ENCODE measurements around the gene HRH4.

DNA sequence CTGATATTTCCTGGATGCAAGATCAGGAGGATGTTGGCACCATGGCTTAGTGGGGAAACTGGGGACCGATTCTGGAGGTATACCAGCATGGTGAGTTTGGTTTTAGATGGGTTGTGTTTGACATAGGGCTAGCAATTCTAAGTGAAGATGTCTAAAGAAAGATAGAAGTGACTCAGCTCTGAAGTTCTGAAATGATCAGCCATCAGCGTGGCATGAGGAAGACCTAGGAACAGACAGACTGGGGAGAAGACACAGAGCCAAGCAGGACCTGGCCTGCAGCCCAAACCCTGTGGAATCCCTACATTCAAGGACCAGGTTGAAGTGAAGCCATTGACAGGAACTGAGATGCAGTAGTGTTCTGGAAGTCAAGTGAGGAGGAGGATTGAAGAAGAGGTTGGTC lies 39.8 kb downstream of the HRH4 start:
- TF ChIP-seq CTCF (conservative IDR thresholded peaks at IDR 0.05; ENCODE audit: low read depth, low read length), result no peak
- no peak for TF ChIP-seq EZH2 (IDR thresholded peaks at IDR 0.05; ENCODE audit: borderline replicate concordance, low read depth, low read length, poor library complexity, severe bottlenecking)

Data from A673 (cell line).